K562 (cell line): ENCODE measurements around the gene GANAB. TPM values are rescaled to one million over a fixed set of nuclear protein-coding genes. Genes with fewer than 3 reads are reported as not detected.

Source experiments
- ATAC-seq: fragments of 200-7000 bp; cut with Tn5 transposase; 3 replicates; pipeline ENCODE4 v1.9.1; 2020; ENCODE audit warnings: moderate library complexity
- BruUV-seq: library from RNA; stranded (reverse); fragments of 400-500 nt; replicated peaks from 2 replicates; lab custom pipeline; 2021; lab: Mats Ljungman, UMichigan
- CTCF ChIA-PET: fragments of 300-600 bp; formaldehyde crosslinking; extraction: SDS; loops from one replicate; lab custom pipeline; 2021; ENCODE audit warnings: low intra/inter-chr PET ratio; lab: Yijun Ruan, JAX
- POLR2A ChIA-PET: fragments of 300-600, 350-650 bp; sonication (Branson Sonifier 250); formaldehyde crosslinking; extraction: SDS; loops from one replicate; lab custom pipeline; 2021; ENCODE audit warnings: antibody characterized with exemption, inconsistent platforms; lab: Yijun Ruan, JAX
- DNase-seq, 4 experiments: peaks; one replicate each; pipeline versions ENCODE4 v3.0.0 to v3.0.0-alpha.2; 2011 to 2018; ENCODE audit warnings: low spot score in 3 of 4, mixed read lengths in 3 of 4; ENCODE audit errors: extremely low read depth in 1 of 4
- FAIRE-seq: peaks from 2 replicates; lab custom pipeline; 2011; peaks lifted over from hg19 to GRCh38; lab: Jason Lieb, UNC
- H2AFZ ChIP-seq: 2 replicates; pipeline ENCODE4 v1.6.0; 2011; ENCODE audit warnings: low read depth, low read length, control low read depth, inconsistent platforms
- H3K27ac ChIP-seq: fragments of 200-600 bp; 3 replicates; pipeline ENCODE4 v1.8.0; 2011; ENCODE audit warnings: low read depth, mild to moderate bottlenecking, control low read depth, inconsistent platforms, low read length, moderate library complexity, mixed read lengths; ENCODE audit errors: extremely low read depth
- H3K27me3 ChIP-seq, 2 experiments: fragments of 300-600 bp in 1 of 2; 2 replicates in 1 of 2; 3 replicates in 1 of 2; pipeline versions ENCODE4 v1.6.0 to v1.8.0; 2011; ENCODE audit warnings: inconsistent platforms in 2 of 2, low read length in 2 of 2, mild to moderate bottlenecking in 1 of 2, mixed read lengths in 1 of 2, moderate library complexity in 1 of 2; ENCODE audit not compliant: control insufficient read depth in 2 of 2, insufficient read depth in 2 of 2
- H3K36me3 ChIP-seq: fragments of 300-600 bp; 3 replicates; pipeline ENCODE4 v1.8.0; 2011; ENCODE audit warnings: mild to moderate bottlenecking, low read length, inconsistent platforms; ENCODE audit not compliant: control insufficient read depth, insufficient read depth
- H3K4me1 ChIP-seq, 2 experiments: fragments of 200-600 bp in 1 of 2; replicated peaks in 1 of 2; 2 replicates in 1 of 2; 3 replicates in 1 of 2; pipeline versions ENCODE4 v1.5.1 to v1.8.0; 2011; ENCODE audit warnings: inconsistent platforms in 2 of 2, low read length in 2 of 2, mild to moderate bottlenecking in 1 of 2, mixed read lengths in 1 of 2, moderate library complexity in 1 of 2; ENCODE audit not compliant: control insufficient read depth in 2 of 2, insufficient read depth in 2 of 2
- H3K4me2 ChIP-seq: 2 replicates; pipeline ENCODE4 v1.6.1; 2011; ENCODE audit warnings: low read length, control low read depth, inconsistent platforms, mixed read lengths; ENCODE audit not compliant: insufficient read depth
- H3K4me3 ChIP-seq: fragments of 200-600 bp; sonication (generic), shearing (Covaris generic); 2 replicates; pipeline ENCODE4 v1.5.1; 2016; ENCODE audit warnings: control low read depth, inconsistent platforms
- H3K79me2 ChIP-seq: fragments of 200-600 bp; 3 replicates; pipeline ENCODE4 v1.8.0; 2011; ENCODE audit warnings: low read length, inconsistent platforms; ENCODE audit not compliant: control insufficient read depth, insufficient read depth
- H3K9ac ChIP-seq, 2 experiments: 2 replicates each; pipeline versions ENCODE4 v1.6.0 to v1.6.1; 2011; ENCODE audit warnings: low read depth in 2 of 2, low read length in 2 of 2, control low read depth in 1 of 2, inconsistent platforms in 1 of 2, mild to moderate bottlenecking in 1 of 2, mixed read lengths in 1 of 2; ENCODE audit not compliant: insufficient read depth in 1 of 2
- H3K9me1 ChIP-seq: one replicate; pipeline ENCODE4 v1.6.0; 2011; ENCODE audit warnings: inconsistent platforms, mild to moderate bottlenecking, low read length, moderate library complexity; ENCODE audit not compliant: control insufficient read depth, insufficient read depth
- H3K9me3 ChIP-seq: replicated peaks from 2 replicates; pipeline ENCODE4 v1.5.1; 2011; ENCODE audit warnings: low read depth, low read length, inconsistent platforms; ENCODE audit not compliant: control insufficient read depth, insufficient read depth
- H4K20me1 ChIP-seq: replicated peaks from 2 replicates; pipeline ENCODE4 v1.6.1; 2011; ENCODE audit warnings: low read length, inconsistent platforms, mixed read lengths; ENCODE audit not compliant: control insufficient read depth, insufficient read depth
- ARID2 ChIP-seq: fragments of 450-650 bp; IDR thresholded peaks from 2 replicates; pipeline ENCODE4 v1.6.1; 2017; ENCODE audit warnings: antibody characterized with exemption, mild to moderate bottlenecking
- BCL6 ChIP-seq: fragments of 250-450 bp; sonication (Bioruptor Pico); IDR thresholded peaks from 2 replicates; pipeline ENCODE4 v1.4.0; 2020
- CBFA2T2 ChIP-seq: fragments of 450-650 bp; conservative IDR thresholded peaks from 2 replicates; pipeline ENCODE4 v1.6.1; 2017; ENCODE audit warnings: mild to moderate bottlenecking
- CTBP1 ChIP-seq: fragments of 450-650 bp; IDR thresholded peaks from 2 replicates; pipeline ENCODE4 v1.6.1; 2016; ENCODE audit warnings: borderline replicate concordance
- FOXO4 ChIP-seq: fragments of 450-650 bp; formaldehyde crosslinking; IDR thresholded peaks from 2 replicates; pipeline ENCODE4 v1.4.0; 2020; ENCODE audit warnings: mild to moderate bottlenecking, moderate library complexity
- HMGN3 ChIP-seq: IDR thresholded peaks from 2 replicates; pipeline ENCODE4 v1.6.1; 2011; ENCODE audit warnings: borderline replicate concordance, low read depth, mild to moderate bottlenecking, mixed read lengths, low read length; ENCODE audit not compliant: insufficient read length; ENCODE audit errors: extremely low read depth
- KHSRP ChIP-seq: fragments of 450-650 bp; IDR thresholded peaks from 2 replicates; pipeline ENCODE4 v1.6.1; 2017
- MCM3 ChIP-seq: fragments of 450-650 bp; IDR thresholded peaks from 2 replicates; pipeline ENCODE4 v1.6.1; 2016
- MYC ChIP-seq, 2 experiments: fragments of 250-450 bp in 1 of 2; sonication (Bioruptor Pico) in 1 of 2; IDR thresholded peaks; 2 replicates each; pipeline versions ENCODE4 v1.5.1 to v1.6.1; 2012 to 2021; ENCODE audit warnings: low read depth in 2 of 2, borderline replicate concordance in 1 of 2, improper control_type of control experiment in 1 of 2, low read length in 1 of 2, mild to moderate bottlenecking in 1 of 2, moderate library complexity in 1 of 2
- NR2C2 ChIP-seq, 2 experiments: fragments of 200-800 bp in 1 of 2; sonication (Bioruptor generic) in 1 of 2; sonication (generic) in 1 of 2; formaldehyde crosslinking in 1 of 2; IDR thresholded peaks; 2 replicates each; pipeline versions ENCODE4 v1.6.1 to v1.8.0; 2016 to 2022; ENCODE audit warnings: mild to moderate bottlenecking in 1 of 2, missing compliant biosample characterization in 1 of 2, missing genetic modification characterization in 1 of 2, missing genetic modification reagents in 1 of 2
- NR3C1 ChIP-seq: sonication (generic); formaldehyde crosslinking; IDR thresholded peaks from 2 replicates; pipeline ENCODE4 v1.8.1; 2022; ENCODE audit warnings: missing genetic modification reagents
- RB1 ChIP-seq: fragments of 450-650 bp; IDR thresholded peaks from 2 replicates; pipeline ENCODE4 v1.6.1; 2017; ENCODE audit warnings: low read depth, mild to moderate bottlenecking
- SPI1 ChIP-seq: IDR thresholded peaks from 2 replicates; pipeline ENCODE4 v1.6.1; 2011; ENCODE audit warnings: low read depth, low read length, control low read depth, borderline replicate concordance
- SRSF9 ChIP-seq: fragments of 200-400 bp; formaldehyde crosslinking; IDR thresholded peaks from 2 replicates; pipeline ENCODE4 v1.6.1; 2017; ENCODE audit warnings: low read depth, low read length, borderline replicate concordance
- TEAD1 ChIP-seq, 2 experiments: fragments of 450-650 bp in 1 of 2; sonication (generic) in 1 of 2; formaldehyde crosslinking; IDR thresholded peaks; 2 replicates each; pipeline versions ENCODE4 v1.4.0 to v1.8.0; 2020 to 2022; ENCODE audit warnings: mild to moderate bottlenecking in 2 of 2, missing genetic modification reagents in 1 of 2
- U2AF2 ChIP-seq: fragments of 200-400 bp; formaldehyde crosslinking; optimal IDR thresholded peaks from 2 replicates; pipeline ENCODE3; 2017; ENCODE audit warnings: low read depth, mild to moderate bottlenecking, low read length
- ZFPM2 ChIP-seq: fragments of 250-450 bp; sonication (Bioruptor Pico); IDR thresholded peaks from 2 replicates; pipeline ENCODE4 v1.5.1; 2022; ENCODE audit warnings: mild to moderate bottlenecking
- WGBS: fragments of 100-300 bp; shearing (Covaris generic); methylation state at CpG from one replicate; pipeline ENCODE4 v1.1.6; 2016; ENCODE audit warnings: low coverage, mixed read lengths; ENCODE audit not compliant: insufficient coverage; ENCODE audit errors: missing lambda C conversion rate; 5-methylcytosine and 5-hydroxymethylcytosine counted together
- in situ Hi-C: fragments of 300-500 bp; cut with MboI; formaldehyde crosslinking; loops from 4 replicates; pipeline ENCODE4 v1.15.0; 2018; ENCODE audit warnings: inconsistent platforms, mixed read lengths
- intact Hi-C: fragments of 100-400 bp; cut with micrococcal nuclease; formaldehyde crosslinking; loops from 2 replicates; pipeline ENCODE4 v1.14.2; 2022
- polyA plus RNA-seq, 8 experiments: library from polyadenylated mRNA; depleted of rRNA in 4 of 8; stranded (reverse) in 5 of 8; unstranded in 3 of 8; fragments of >200 nt; fragmentation: Nextera tagmentation in 2 of 8; fragmentation: Illumina TruSeq in 1 of 8; extraction: Ambion mirVana in 2 of 8; extraction: Trizol in 1 of 8; gene quantifications; 2 replicates each; pipeline versions ENCODE4 v1.2.1 to v1.2.3, GENCODE V29; 2011 to 2014; ENCODE audit warnings: inconsistent platforms in 1 of 8, missing spikeins in 1 of 8
- total RNA-seq, 7 experiments: library from RNA; depleted of rRNA in 6 of 7; stranded (reverse); fragments of >200 nt in 6 of 7; fragmentation: Illumina TruSeq in 2 of 7; extraction: Trizol in 2 of 7; gene quantifications; 2 replicates each; pipeline versions ENCODE4 v1.2.1 to v1.2.3, GENCODE V29; 2011 to 2021; ENCODE audit warnings: low replicate concordance in 1 of 7
- TF ChIP-seq, protein P1 (sequence below): sonication (generic); formaldehyde crosslinking; IDR thresholded peaks from 2 replicates; pipeline ENCODE4 v1.8.1; 2023; ENCODE audit warnings: mild to moderate bottlenecking, missing genetic modification reagents

Gene GANAB
- total and polyA plus RNA-seq, 9 of the 15 experiments (the other 6 are each of a cell fraction or from before 2014, with no cell fraction given), result 6.5 to 284 (median 161) TPM

- in situ Hi-C loops, result no loop called here
- TF ChIP-seq CTBP1 (peak; percentile 25; the same call in 1 of the 2 replicates), BCL6 (CRISPR knock-in tag) (no peak), U2AF2 (no peak), ARID2 (no peak), NR2C2 (CRISPR knock-in tag; IDR thresholded peaks at IDR 0.05) (no peak), NR2C2 (tag; IDR thresholded peaks at IDR 0.05) (peak; percentile 79), SPI1 (peak; percentile 97), CBFA2T2 (peak; percentile 82), KHSRP (no peak), SRSF9 (no peak), ZFPM2 (no peak), TEAD1 (CRISPR knock-in tag; IDR thresholded peaks at IDR 0.05) (peak; percentile 3 to 61; a peak in 1 of 4 replicates), MCM3 (no peak), RB1 (peak; percentile 67; the same call in 1 of the 2 replicates), NR3C1 (CRISPR knock-in tag) (no peak), HMGN3 (no peak), MYC (IDR thresholded peaks at IDR 0.05; ENCODE audit: low read depth, low read length) (peak; percentile 79), MYC (CRISPR knock-in tag; IDR thresholded peaks at IDR 0.05; ENCODE audit: borderline replicate concordance, low read depth) (0 out of 2 replicates have a peak, but pooled peaks have one; percentile 26), FOXO4 (CRISPR knock-in tag) (no peak)
- TF ChIP-seq, protein P1, sequence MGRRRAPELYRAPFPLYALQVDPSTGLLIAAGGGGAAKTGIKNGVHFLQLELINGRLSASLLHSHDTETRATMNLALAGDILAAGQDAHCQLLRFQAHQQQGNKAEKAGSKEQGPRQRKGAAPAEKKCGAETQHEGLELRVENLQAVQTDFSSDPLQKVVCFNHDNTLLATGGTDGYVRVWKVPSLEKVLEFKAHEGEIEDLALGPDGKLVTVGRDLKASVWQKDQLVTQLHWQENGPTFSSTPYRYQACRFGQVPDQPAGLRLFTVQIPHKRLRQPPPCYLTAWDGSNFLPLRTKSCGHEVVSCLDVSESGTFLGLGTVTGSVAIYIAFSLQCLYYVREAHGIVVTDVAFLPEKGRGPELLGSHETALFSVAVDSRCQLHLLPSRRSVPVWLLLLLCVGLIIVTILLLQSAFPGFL, result no peak
Measured at GRCh38 chr11:62678770-62679696, 32.6 kb upstream of the GANAB start, which contains the start of gene UBXN1. UBXN1 (minus strand) TSS chr11:62679073; CDS start chr11:62678923, 150 bp downstream.

More at GRCh38 chr11:62678770-62679696, 32.6 kb upstream of the GANAB start, which contains the start of gene UBXN1:
- Histone ChIP-seq H3K27ac (peak within 1 kb of the TSS; percentile 80), H3K27me3 (no peaks in the 10 kb centered on the region), H3K4me2 (peak within 1 kb of the TSS; percentile 83), H3K36me3 (peaks cover 37% of the 10 kb centered on the region), H4K20me1 (no peaks in the 10 kb centered on the region), H3K9me1 (no peaks in the 10 kb centered on the region), H3K79me2 (peaks cover 39% of the 10 kb centered on the region), H3K9me3 (no peaks in the 10 kb centered on the region), H3K9ac (peak within 1 kb of the TSS; percentile 85 to 99), H3K4me1 (peaks cover 25 to 43% of the 10 kb centered on the region in 2 experiments; a peak in 4 of 5 replicates), H3K4me3 (peak within 1 kb of the TSS; percentile 81), H2AFZ (peak within 1 kb of the TSS; percentile 99)
- POLR2A ChIA-PET, result interaction anchor here (0.6 to 2.9 kb wide), 9 partner anchors 11 to 162 kb away, joined by 3 to 27 read pairs (median 3); partner anchors contain the start of genes BSCL2, C11orf98, CSKMT and EEF1G
- intact Hi-C loops, result no loop called here
- peak; percentile 85 for ATAC-seq
- BruUV-seq, result TSS peak; percentile 54
- peak; percentile 86 to 94 (median 88) for DNase-seq
- 7% methylated on average over 55 of the region's 55 CpGs for WGBS
- CTCF ChIA-PET, result no interaction called here
- peak; percentile 82 for FAIRE-seq
